Loucy (cell line): Measurements from ENCODE around the gene PHACTR2.

Experiments used
- H2AFZ ChIP-seq: fragments of 200-600 bp; sonication (generic); 2 replicates; pipeline ENCODE4 v1.6.0; 2016; ENCODE audit warnings: antibody characterized with exemption, mild to moderate bottlenecking, low read length, moderate library complexity
- H3F3A ChIP-seq: fragments of 200-600 bp; 2 replicates; pipeline ENCODE4 v1.6.0; 2016; ENCODE audit warnings: antibody characterized with exemption, low read depth, mild to moderate bottlenecking
- H3K27me3 ChIP-seq: fragments of 200-600 bp; sonication (generic); 2 replicates; pipeline ENCODE4 v1.6.1; 2014; ENCODE audit warnings: low read length, mild to moderate bottlenecking; ENCODE audit not compliant: insufficient read depth, poor library complexity, severe bottlenecking
- H3K36me3 ChIP-seq: fragments of 200-600 bp; sonication (generic); 2 replicates; pipeline ENCODE4 v1.6.1; 2016; ENCODE audit warnings: low read length; ENCODE audit not compliant: insufficient read depth
- H3K4me1 ChIP-seq: fragments of 200-600 bp; sonication (generic); 2 replicates; pipeline ENCODE4 v1.5.1; 2014; ENCODE audit warnings: low read length, mild to moderate bottlenecking; ENCODE audit not compliant: insufficient read depth, poor library complexity, severe bottlenecking
- H3K4me2 ChIP-seq: fragments of 200-600 bp; sonication (generic); 2 replicates; pipeline ENCODE4 v1.6.0; 2014; ENCODE audit warnings: antibody characterized with exemption, low read length, low read depth, mild to moderate bottlenecking; ENCODE audit not compliant: poor library complexity, severe bottlenecking
- H3K4me3 ChIP-seq: fragments of 200-600 bp; sonication (generic); 2 replicates; pipeline ENCODE4 v1.5.1; 2014; ENCODE audit warnings: low read length, mild to moderate bottlenecking, mixed read lengths; ENCODE audit not compliant: poor library complexity, severe bottlenecking
- H3K79me2 ChIP-seq: fragments of 200-600 bp; sonication (generic); 2 replicates; pipeline ENCODE4 v1.6.1; 2014; ENCODE audit warnings: low read length; ENCODE audit not compliant: insufficient read depth
- H3K9ac ChIP-seq: fragments of 200-600 bp; sonication (generic); 2 replicates; pipeline ENCODE4 v1.6.0; 2014; ENCODE audit warnings: mild to moderate bottlenecking, low read depth, low read length, moderate library complexity; ENCODE audit not compliant: poor library complexity, severe bottlenecking
- H3K9me2 ChIP-seq: fragments of 200-600 bp; sonication (generic); replicated peaks from 2 replicates; pipeline ENCODE4 v1.6.1; 2016; ENCODE audit warnings: low read depth, low read length, mixed read lengths
- H3K9me3 ChIP-seq: fragments of 200-600 bp; sonication (generic); 2 replicates; pipeline ENCODE4 v1.6.1; 2014; ENCODE audit warnings: mild to moderate bottlenecking, antibody characterized with exemption, low read length, low read depth; ENCODE audit not compliant: insufficient read depth
- H4K20me1 ChIP-seq: fragments of 200-600 bp; sonication (generic); 2 replicates; pipeline ENCODE4 v1.6.0; 2014; ENCODE audit warnings: antibody characterized with exemption, low read length, mild to moderate bottlenecking; ENCODE audit not compliant: insufficient read depth, poor library complexity, severe bottlenecking
- CTCF ChIP-seq: fragments of 200-600 bp; sonication (generic); conservative IDR thresholded peaks from 2 replicates; pipeline ENCODE4 v1.5.1; 2014; ENCODE audit warnings: mild to moderate bottlenecking, antibody characterized with exemption, low read length
- EZH2phosphoT487 ChIP-seq: fragments of 200-600 bp; IDR thresholded peaks from 2 replicates; pipeline ENCODE4 v1.6.1; 2018; ENCODE audit warnings: antibody characterized with exemption, mild to moderate bottlenecking, moderate library complexity, borderline replicate concordance

The PHACTR2 gene

GRCh38 chr6:143711714-143712113, 33.9 kb downstream of the PHACTR2 start:
- H3K9ac ChIP-seq, result no peak overlapping the region
- H3F3A ChIP-seq, result no peaks in the 10 kb centered on the region
- no peak overlapping the region for H3K4me3 ChIP-seq
- H3K36me3 ChIP-seq, result 0 out of 2 replicates have a peak, but pooled peaks cover 5% of the 10 kb centered on the region
- peaks cover 9% of the 10 kb centered on the region; the same call in 1 of the 2 replicates for H3K9me3 ChIP-seq
- H2AFZ ChIP-seq, result no peak overlapping the region
- H3K4me2 ChIP-seq, result no peak overlapping the region
- no peaks in the 10 kb centered on the region for H3K27me3 ChIP-seq
- H4K20me1 ChIP-seq, result no peaks in the 10 kb centered on the region
- no peaks in the 10 kb centered on the region for H3K4me1 ChIP-seq
- no peaks in the 10 kb centered on the region for H3K9me2 ChIP-seq
- TF ChIP-seq CTCF (no peak), EZH2phosphoT487 (no peak)
- peaks cover 3% of the 10 kb centered on the region; the same call in 1 of the 2 replicates for H3K79me2 ChIP-seq

- Histone ChIP-seq H3K9ac (no peak overlapping the region), H3K9me2 (no peaks in the 10 kb centered on the region), H3K27me3 (no peaks in the 10 kb centered on the region), H3K4me1 (no peaks in the 10 kb centered on the region), H4K20me1 (no peaks in the 10 kb centered on the region), H3K4me2 (no peak overlapping the region), H3K79me2 (no peaks in the 10 kb centered on the region), H3K4me3 (no peak overlapping the region), H3K9me3 (no peaks in the 10 kb centered on the region), H3F3A (no peaks in the 10 kb centered on the region), H2AFZ (no peak overlapping the region), H3K36me3 (0 out of 2 replicates have a peak, but pooled peaks cover 5% of the 10 kb centered on the region)
- TF ChIP-seq EZH2phosphoT487 (no peak), CTCF (no peak)
Observed at GRCh38 chr6:143718472-143718871, 40.7 kb downstream of the PHACTR2 start.

- no peaks in the 10 kb centered on the region for H3K4me1 ChIP-seq
- H2AFZ ChIP-seq, result no peak overlapping the region
- TF ChIP-seq EZH2phosphoT487 (no peak), CTCF (no peak)
- H3K4me2 ChIP-seq, result no peak overlapping the region
- H3F3A ChIP-seq, result no peaks in the 10 kb centered on the region
- no peaks in the 10 kb centered on the region for H4K20me1 ChIP-seq
- no peak overlapping the region for H3K9ac ChIP-seq
- H3K27me3 ChIP-seq, result no peaks in the 10 kb centered on the region
- no peaks in the 10 kb centered on the region for H3K36me3 ChIP-seq
- H3K4me3 ChIP-seq, result no peak overlapping the region
- H3K9me2 ChIP-seq, result no peaks in the 10 kb centered on the region
- H3K79me2 ChIP-seq, result no peaks in the 10 kb centered on the region
- H3K9me3 ChIP-seq, result no peaks in the 10 kb centered on the region
Observed at GRCh38 chr6:143721642-143722041, 43.9 kb downstream of the PHACTR2 start.
